HG03342 (cell line): Measurements from ENCODE around the gene SPATS2.
"Not testable (repeated sequence)": the region's sequence is repeated elsewhere in the genome, so short reads cannot be mapped to it uniquely, and the experiment has no call there.

Experiments used
- ATAC-seq: cut with Tn5 transposase; IDR thresholded peaks from one replicate; pipeline ENCODE4 v1.9.1; 2021; ENCODE audit warnings: mild to moderate bottlenecking, moderate library complexity; ENCODE audit not compliant: unreplicated experiment

Gene SPATS2

DNA sequence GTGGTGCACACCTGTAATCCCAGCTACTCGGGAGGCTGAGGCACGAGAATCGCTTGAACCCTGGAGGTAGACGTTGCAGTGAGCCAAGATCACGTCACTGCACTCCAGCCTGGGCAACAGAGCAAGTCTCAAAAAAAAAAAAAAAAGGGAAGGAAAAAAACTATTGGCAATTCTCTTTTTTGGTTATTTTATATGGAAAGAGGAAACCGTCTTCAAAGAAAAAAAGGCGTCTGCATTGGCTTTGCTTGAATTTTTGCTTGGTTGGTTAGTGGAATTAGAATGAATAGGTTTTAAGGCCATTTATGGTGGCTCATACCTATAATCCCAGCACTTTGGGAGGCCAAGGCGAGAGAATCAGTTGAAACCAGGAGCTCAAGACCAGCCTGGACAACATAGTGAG is 142.4 kb downstream of the SPATS2 start:
- not testable (repeated sequence) for ATAC-seq

DNA sequence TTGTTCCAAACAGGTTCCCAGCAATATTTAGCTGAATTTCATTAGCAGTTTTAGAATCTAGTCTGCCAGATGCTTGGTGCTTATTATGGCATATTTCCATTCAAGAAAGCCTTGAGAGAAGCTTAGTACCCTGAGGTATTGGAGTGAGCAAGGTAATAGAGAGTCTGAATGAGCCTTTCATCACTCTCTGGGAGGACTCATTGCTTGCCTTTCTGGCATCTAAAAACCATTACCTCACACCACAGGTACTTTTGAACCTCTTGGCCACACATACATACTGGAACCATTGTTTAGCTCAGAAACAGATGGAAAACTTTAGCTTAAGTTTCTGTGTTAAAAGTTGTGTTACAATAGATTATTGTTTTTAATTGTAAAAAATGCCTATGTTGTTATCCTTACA is 144.1 kb downstream of the SPATS2 start:
- no peak for ATAC-seq

GRCh38 chr12:49512546-49512945 is 145.3 kb downstream of the SPATS2 start:
- no peak for ATAC-seq

- no peak for ATAC-seq
These were observed 148.0 kb downstream of the SPATS2 start for GRCh38 chr12:49515266-49515665.

DNA sequence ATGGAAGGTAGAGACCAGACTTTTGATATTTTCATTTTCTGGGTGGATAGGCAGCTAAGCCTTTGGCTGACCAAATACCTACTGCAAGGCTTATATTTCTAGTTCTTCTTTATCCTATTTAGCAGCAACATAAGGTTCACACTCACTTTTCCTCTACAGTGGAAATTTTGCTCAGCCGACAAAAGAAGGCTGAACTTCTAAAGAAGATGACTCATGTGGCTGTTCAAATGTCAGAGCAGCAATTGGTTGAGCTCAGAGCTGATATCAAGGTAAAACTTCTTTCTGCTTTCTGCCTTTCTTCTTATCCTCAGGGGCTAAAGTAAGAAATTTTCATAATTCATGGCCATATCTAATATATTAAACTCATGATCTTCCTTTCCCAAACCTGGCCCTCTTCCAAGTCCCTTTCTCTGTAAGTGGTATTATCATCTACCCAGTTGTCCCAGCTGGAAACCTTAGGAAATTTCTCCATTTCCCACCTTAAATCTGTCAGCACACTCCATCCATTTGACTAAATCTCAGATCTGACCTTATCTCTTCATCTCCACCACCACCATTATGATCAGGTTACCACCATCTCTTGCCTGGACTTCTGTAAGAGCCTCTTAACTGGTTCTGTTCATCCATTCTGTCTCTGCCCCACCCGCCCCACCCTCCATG is 151.8 kb downstream of the SPATS2 start:
- no peak for ATAC-seq

DNA sequence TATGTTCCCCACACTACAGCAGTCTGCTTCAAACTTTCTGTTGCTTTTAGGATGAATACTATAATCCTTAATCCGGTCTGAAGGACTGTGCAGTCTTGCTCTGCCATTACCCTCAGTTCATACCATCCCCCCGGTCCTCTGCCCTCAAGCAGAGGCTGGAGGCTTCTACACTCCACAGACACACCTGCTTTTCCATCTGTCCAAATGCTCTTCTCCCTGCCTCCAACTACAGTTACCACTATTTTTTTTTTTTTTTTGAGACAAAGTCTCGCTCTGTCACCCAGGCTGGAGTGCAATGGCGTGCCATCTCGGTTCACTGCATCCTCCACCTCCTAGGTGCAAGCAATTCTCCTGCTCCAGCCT is 152.3 kb downstream of the SPATS2 start:
- ATAC-seq: no peak

DNA sequence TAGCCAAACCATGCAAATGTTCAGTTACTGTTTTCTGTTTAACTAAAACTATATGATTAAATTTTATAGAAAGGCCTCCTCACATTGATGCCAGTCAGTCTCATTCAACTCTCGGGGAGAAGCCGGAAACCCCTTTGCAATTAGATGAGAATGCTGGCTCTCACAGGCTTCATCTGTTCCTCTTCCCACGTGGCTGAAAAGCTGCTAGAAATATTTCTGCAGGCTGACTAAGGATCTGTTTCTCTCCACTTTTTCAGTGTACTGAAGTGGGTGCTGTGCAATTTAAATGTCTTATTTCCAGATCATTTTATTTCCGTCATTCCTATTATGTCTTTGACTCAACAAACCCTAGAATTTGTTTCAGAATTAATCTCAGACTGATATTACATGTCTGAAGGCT is 154.1 kb downstream of the SPATS2 start:
- ATAC-seq: no peak

GRCh38 chr12:49524660-49525324 is 157.5 kb downstream of the SPATS2 start:
- no peak for ATAC-seq

DNA sequence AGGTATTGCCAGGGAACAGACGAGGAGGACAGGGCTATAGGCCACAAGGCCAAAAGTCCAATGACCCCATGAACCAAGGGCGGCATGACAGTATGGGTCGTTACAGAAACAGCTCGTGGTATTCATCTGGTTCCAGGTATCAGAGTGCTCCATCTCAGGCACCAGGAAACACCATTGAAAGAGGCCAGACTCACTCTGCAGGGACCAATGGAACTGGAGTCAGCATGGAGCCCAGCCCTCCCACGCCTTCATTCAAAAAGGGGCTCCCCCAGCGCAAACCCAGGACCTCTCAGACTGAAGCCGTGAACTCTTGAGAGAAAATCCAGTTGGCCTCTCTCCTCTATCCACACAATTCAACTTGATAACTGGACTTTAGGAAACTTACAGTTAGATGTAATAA is 158.7 kb downstream of the SPATS2 start:
- no peak for ATAC-seq

- ATAC-seq: no peak
These were observed 160.3 kb downstream of the SPATS2 start for GRCh38 chr12:49527361-49528130.

DNA sequence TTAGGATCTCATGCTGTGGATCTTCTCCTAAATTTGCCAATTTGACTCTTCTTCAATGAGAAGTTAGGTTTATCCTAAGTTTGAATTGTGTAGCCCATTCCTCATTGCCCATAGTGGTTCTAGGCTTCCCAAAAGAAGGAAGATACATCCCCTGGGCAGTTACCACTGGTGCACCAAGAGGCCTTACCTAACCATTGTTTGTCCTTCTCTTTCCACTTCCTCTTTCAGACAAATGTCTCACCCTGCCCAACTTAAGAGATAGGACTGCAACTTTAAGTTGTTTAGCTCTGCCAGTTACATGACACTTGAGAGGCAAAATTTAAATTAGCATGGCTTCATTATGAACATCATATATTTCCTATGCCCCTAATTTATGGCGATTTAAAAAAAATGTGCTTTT is 162.2 kb downstream of the SPATS2 start:
- ATAC-seq: no peak

- no peak for ATAC-seq
These were observed 164.5 kb downstream of the SPATS2 start for GRCh38 chr12:49531745-49532144.

GRCh38 chr12:49533331-49533730 is 166.1 kb downstream of the SPATS2 start:
- no peak for ATAC-seq

DNA sequence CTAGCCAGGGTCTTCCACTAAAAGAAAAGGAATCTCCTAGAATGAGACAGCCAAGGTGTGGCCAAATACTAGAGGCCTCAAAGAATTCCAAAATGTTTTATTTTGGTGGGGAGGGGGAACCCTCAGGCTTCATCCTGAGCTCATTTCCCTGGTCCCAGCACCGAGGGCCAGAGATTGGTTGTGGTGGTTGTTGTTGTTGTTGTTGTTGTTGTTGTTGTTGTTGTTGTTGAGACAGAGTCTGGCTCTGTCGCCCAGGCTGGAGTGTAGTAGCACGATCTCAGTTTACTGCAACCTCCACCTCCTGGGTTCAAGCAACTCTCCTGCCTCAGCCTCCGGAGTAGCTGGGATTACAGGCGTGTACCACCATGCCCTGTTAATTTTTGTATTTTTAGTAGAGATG is 166.9 kb downstream of the SPATS2 start:
- not testable (repeated sequence) for ATAC-seq

DNA sequence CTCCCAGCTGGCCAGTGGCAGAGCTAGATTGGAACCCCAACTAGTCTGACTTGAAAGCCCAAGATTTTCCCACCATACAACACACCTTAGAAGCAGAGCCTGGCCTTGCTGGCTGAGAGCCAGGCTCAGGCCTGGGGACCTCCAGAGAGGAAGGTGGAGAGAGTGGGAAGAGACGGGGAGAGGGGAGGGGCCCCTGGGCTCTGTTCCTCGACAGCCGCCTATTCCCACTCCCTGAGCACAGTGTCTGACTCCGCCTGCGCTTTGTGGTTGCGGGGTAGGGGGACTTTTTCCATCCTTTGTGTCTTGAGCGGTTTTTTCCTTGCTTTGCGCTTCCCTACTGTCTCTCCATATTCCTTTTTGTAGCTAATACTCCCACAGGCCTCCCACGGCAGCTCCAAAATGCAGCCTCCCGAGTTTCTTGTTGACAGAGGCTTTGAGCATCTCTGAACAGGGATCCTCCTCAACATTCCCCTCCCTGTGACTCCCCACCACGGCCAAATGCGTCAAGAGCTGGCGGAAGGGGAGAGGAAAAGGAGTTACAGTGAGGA is 167.5 kb downstream of the SPATS2 start:
- no peak for ATAC-seq

DNA sequence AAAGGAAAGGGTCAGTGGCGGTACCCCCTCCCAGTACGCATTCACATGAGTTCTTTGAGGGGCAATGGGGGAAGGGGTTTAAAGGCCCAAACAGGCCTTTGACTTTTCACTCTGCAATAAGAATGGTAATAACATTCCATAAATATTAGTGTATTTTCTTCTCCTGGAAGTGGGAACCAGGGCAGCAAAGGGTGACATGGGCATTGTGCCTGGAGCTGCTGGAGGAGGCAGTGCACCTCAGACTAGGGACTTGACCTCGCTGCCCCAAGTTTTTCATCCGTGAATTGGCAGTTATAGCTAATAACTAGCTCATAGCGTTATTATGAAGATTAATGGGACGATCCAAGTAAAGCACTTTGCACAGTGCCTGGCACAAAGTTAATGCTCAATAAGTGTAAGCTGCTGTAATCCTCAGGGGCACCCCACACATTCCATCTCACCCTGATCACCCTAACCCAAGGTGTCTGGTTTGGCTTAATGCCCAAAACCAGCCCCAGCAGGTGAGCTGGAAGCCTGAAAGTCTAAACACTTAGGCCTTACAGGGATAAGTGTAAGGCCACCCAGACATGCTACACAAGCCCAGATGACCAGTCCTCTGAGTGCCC is 168.8 kb downstream of the SPATS2 start:
- ATAC-seq: no peak

DNA sequence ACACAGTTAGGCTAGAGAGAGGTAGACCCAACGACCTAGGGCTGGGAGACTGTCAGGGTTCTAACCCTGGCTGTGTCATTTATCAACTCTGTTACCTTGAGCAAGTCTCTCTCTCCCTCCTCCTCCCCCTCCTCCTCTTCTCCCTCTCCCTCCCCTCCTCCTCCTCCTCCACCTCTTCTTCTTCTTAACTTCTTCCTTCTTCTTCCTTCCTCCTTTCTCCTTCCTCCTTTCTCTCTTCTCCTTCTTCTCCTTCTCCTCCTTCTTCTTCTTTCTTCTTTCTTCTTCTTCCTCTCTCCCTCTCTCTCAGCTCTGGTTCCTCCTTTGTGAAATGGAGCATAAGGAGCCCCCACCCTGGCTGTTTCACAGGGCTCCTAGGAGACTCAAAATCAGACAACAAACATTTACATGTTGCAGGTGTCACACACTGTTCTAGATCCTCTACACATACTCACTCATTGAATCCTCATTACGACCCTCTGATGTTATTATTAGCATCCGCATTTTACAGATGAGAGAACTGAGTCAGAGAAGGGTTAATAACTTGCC is 169.3 kb downstream of the SPATS2 start:
- no peak for ATAC-seq

- no peak for ATAC-seq
These were observed 170.0 kb downstream of the SPATS2 start for GRCh38 chr12:49537231-49537751.

- ATAC-seq: no peak
These were observed 170.7 kb downstream of the SPATS2 start for GRCh38 chr12:49537752-49538509.
